ENCODE measurements around the gene CLN3.

- TF ChIP-seq, protein P1, sequence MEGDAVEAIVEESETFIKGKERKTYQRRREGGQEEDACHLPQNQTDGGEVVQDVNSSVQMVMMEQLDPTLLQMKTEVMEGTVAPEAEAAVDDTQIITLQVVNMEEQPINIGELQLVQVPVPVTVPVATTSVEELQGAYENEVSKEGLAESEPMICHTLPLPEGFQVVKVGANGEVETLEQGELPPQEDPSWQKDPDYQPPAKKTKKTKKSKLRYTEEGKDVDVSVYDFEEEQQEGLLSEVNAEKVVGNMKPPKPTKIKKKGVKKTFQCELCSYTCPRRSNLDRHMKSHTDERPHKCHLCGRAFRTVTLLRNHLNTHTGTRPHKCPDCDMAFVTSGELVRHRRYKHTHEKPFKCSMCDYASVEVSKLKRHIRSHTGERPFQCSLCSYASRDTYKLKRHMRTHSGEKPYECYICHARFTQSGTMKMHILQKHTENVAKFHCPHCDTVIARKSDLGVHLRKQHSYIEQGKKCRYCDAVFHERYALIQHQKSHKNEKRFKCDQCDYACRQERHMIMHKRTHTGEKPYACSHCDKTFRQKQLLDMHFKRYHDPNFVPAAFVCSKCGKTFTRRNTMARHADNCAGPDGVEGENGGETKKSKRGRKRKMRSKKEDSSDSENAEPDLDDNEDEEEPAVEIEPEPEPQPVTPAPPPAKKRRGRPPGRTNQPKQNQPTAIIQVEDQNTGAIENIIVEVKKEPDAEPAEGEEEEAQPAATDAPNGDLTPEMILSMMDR (IDR thresholded peaks at IDR 0.05; ENCODE audit: insufficient read depth, low read length, poor library complexity, severe bottlenecking): no peak
- no peak for TF ChIP-seq EZH2phosphoT487 (conservative IDR thresholded peaks at IDR 0.05; ENCODE audit: low read length)
These were observed 40.2 kb upstream of the CLN3 start for GRCh38 chr16:28531777-28532744.

Data from SU-DHL-6 (cell line).